C4-2B (cell line): ENCODE results near the gene ERC2.

ENCODE experiments used
- H3K27ac ChIP-seq: fragments of 450-650 bp; 2 replicates; pipeline ENCODE4 v1.5.1; 2017
- CTCF ChIP-seq: fragments of 450-650 bp; conservative IDR thresholded peaks from 2 replicates; pipeline ENCODE4 v1.5.1; 2017; ENCODE audit warnings: mild to moderate bottlenecking
- ZFX ChIP-seq: fragments of 450-650 bp; IDR thresholded peaks from 2 replicates; pipeline ENCODE4 v1.6.1; 2017

Gene ERC2

GRCh38 chr3:55658270-55658669 lies 810.0 kb downstream of the ERC2 start:
- no peak overlapping the region for H3K27ac ChIP-seq
- no peak for TF ChIP-seq ZFX
- no peak for TF ChIP-seq CTCF

GRCh38 chr3:55655544-55655943 lies 812.7 kb downstream of the ERC2 start:
- no peak overlapping the region for H3K27ac ChIP-seq
- TF ChIP-seq ZFX, result no peak
- TF ChIP-seq CTCF, result no peak

- no peak for TF ChIP-seq CTCF
- TF ChIP-seq ZFX, result no peak
- no peak overlapping the region for H3K27ac ChIP-seq
These were observed 814.0 kb downstream of the ERC2 start for GRCh38 chr3:55654123-55654760.

DNA sequence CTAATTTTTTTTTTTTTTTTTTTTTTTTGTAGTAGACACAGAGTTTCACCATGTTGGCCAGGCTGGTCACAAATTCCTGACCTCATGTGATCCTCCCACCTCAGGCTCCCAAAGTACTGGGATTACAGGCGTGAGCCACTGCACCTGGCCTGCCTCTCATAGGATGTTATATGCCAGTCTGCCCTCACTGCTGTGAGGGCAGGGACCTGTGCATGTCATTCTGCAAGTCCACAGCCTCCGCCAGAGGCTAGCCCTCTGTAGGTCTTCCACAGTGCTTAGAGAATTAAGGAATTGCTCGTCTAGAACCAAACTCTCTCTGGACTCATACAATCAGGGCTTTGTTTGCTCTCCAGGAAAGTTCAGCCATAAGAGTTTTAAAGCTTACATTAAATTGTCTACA lies 817.3 kb downstream of the ERC2 start:
- TF ChIP-seq ZFX (no peak), CTCF (no peak)
- no peak overlapping the region for H3K27ac ChIP-seq

DNA sequence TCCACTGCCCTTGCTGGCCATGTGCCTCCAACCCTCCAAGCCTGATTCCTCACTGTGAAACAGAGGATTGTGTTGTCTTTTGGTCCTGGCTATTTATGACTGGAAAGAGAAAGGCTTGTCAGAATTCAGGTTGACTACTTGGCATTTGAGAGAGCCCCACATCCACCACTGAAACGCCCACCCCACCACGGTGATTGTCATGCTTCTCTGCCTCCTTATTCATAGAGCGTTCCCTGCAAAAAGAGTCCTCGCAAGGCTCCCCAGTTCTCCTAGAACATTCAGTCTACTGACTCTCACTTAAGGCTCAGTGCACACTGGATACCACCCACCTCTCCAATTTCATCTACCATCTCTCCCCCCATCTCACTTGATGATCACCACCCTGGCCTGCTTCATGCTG lies 818.3 kb downstream of the ERC2 start:
- no peak overlapping the region for H3K27ac ChIP-seq
- TF ChIP-seq ZFX (no peak), CTCF (no peak)

GRCh38 chr3:55649554-55649953 lies 818.7 kb downstream of the ERC2 start:
- TF ChIP-seq ZFX (no peak), CTCF (no peak)
- H3K27ac ChIP-seq, result no peak overlapping the region

GRCh38 chr3:55648591-55649318 lies 819.5 kb downstream of the ERC2 start:
- TF ChIP-seq ZFX (no peak), CTCF (no peak)
- H3K27ac ChIP-seq, result no peak overlapping the region
